K562 (cell line): ENCODE data around the gene RUVBL1. TPM values are rescaled to one million over a fixed set of nuclear protein-coding genes. Genes with fewer than 3 reads are reported as not detected.

ENCODE experiments used
- CHD2 ChIP-seq: IDR thresholded peaks from 2 replicates; pipeline ENCODE4 v1.6.1; 2011; ENCODE audit warnings: low read depth, low read length
- CREB5 ChIP-seq: fragments of 250-450 bp; sonication (Bioruptor Pico); IDR thresholded peaks from 2 replicates; pipeline ENCODE4 v1.5.0; 2020; ENCODE audit warnings: mild to moderate bottlenecking
- CXXC5 ChIP-seq: fragments of 250-450 bp; sonication (Bioruptor Pico); IDR thresholded peaks from 2 replicates; pipeline ENCODE4 v1.8.0; 2022; ENCODE audit warnings: inconsistent platforms, mild to moderate bottlenecking, moderate library complexity
- EP300 ChIP-seq: IDR thresholded peaks from 2 replicates; pipeline ENCODE4 v1.6.1; 2012; ENCODE audit warnings: low read length, improper control_type of control experiment
- HDAC2 ChIP-seq: fragments of 450-650 bp; IDR thresholded peaks from 2 replicates; pipeline ENCODE4 v1.6.1; 2016; ENCODE audit warnings: mild to moderate bottlenecking
- HMGN3 ChIP-seq: IDR thresholded peaks from 2 replicates; pipeline ENCODE4 v1.6.1; 2011; ENCODE audit warnings: borderline replicate concordance, low read depth, mild to moderate bottlenecking, mixed read lengths, low read length; ENCODE audit not compliant: insufficient read length; ENCODE audit errors: extremely low read depth
- ID3 ChIP-seq, 2 experiments: fragments of 250-450 bp in 1 of 2; fragments of 450-650 bp in 1 of 2; sonication (Bioruptor Pico) in 1 of 2; IDR thresholded peaks; 2 replicates each; pipeline versions ENCODE4 v1.6.1 to v1.8.0; 2016 to 2021; ENCODE audit warnings: mild to moderate bottlenecking in 2 of 2, moderate library complexity in 2 of 2, missing compliant biosample characterization in 1 of 2, missing genetic modification characterization in 1 of 2
- MTA2 ChIP-seq: fragments of 450-650 bp; IDR thresholded peaks from 2 replicates; pipeline ENCODE4 v1.6.1; 2016; ENCODE audit warnings: low read depth
- NFE2 ChIP-seq: IDR thresholded peaks from 2 replicates; pipeline ENCODE4 v1.6.1; 2014; ENCODE audit warnings: antibody characterized with exemption, low read depth
- NFE2L1 ChIP-seq: fragments of 450-650 bp; IDR thresholded peaks from 2 replicates; pipeline ENCODE4 v1.6.1; 2016; ENCODE audit warnings: missing genetic modification characterization, low read depth, mild to moderate bottlenecking, missing compliant biosample characterization, moderate library complexity, borderline replicate concordance
- POLR2B ChIP-seq: fragments of 450-650 bp; IDR thresholded peaks from 2 replicates; pipeline ENCODE4 v1.6.1; 2018; ENCODE audit warnings: low read depth; ENCODE audit not compliant: partially characterized antibody
- PRMT5 ChIP-seq: sonication (generic); formaldehyde crosslinking; IDR thresholded peaks from 2 replicates; pipeline ENCODE4 v1.5.0; 2020; ENCODE audit warnings: missing genetic modification reagents
- SIN3A ChIP-seq, 2 experiments: fragments of 150-350 bp in 1 of 2; IDR thresholded peaks; 2 replicates each; pipeline ENCODE4 v1.6.1; 2011 to 2016; ENCODE audit warnings: borderline replicate concordance in 2 of 2, low read depth in 2 of 2, low read length in 2 of 2, mild to moderate bottlenecking in 2 of 2, moderate library complexity in 2 of 2; ENCODE audit not compliant: control insufficient read depth in 1 of 2
- SNAPC5 ChIP-seq: fragments of 250-450 bp; sonication (Bioruptor Pico); IDR thresholded peaks from 2 replicates; pipeline ENCODE4 v1.8.0; 2021; ENCODE audit warnings: moderate library complexity, mild to moderate bottlenecking, inconsistent platforms
- TFAP4 ChIP-seq: sonication (generic); formaldehyde crosslinking; IDR thresholded peaks from 2 replicates; pipeline ENCODE4 v1.8.0; 2022; ENCODE audit warnings: missing genetic modification reagents, mild to moderate bottlenecking, moderate library complexity, borderline replicate concordance
- ZC3H4 ChIP-seq: sonication (generic); formaldehyde crosslinking; IDR thresholded peaks from 2 replicates; pipeline ENCODE4 v1.9.0; 2021; ENCODE audit warnings: missing genetic modification reagents, borderline replicate concordance
- ZNF121 ChIP-seq: sonication (generic); formaldehyde crosslinking; conservative IDR thresholded peaks from 2 replicates; pipeline ENCODE4 v1.8.0; 2022; ENCODE audit warnings: missing genetic modification reagents
- ZNF511 ChIP-seq: sonication (generic); formaldehyde crosslinking; IDR thresholded peaks from 2 replicates; pipeline ENCODE4 v1.8.0; 2022; ENCODE audit warnings: mild to moderate bottlenecking, missing genetic modification reagents
- ZNF785 ChIP-seq: fragments of 250-450 bp; sonication (Bioruptor Pico); IDR thresholded peaks from 2 replicates; pipeline ENCODE4 v1.4.0; 2020; ENCODE audit warnings: mild to moderate bottlenecking
- polyA plus RNA-seq, 8 experiments: library from polyadenylated mRNA; depleted of rRNA in 4 of 8; stranded (reverse) in 5 of 8; unstranded in 3 of 8; fragments of >200 nt; fragmentation: Nextera tagmentation in 2 of 8; fragmentation: Illumina TruSeq in 1 of 8; extraction: Ambion mirVana in 2 of 8; extraction: Trizol in 1 of 8; gene quantifications; 2 replicates each; pipeline versions ENCODE4 v1.2.1 to v1.2.3, GENCODE V29; 2011 to 2014; ENCODE audit warnings: inconsistent platforms in 1 of 8, missing spikeins in 1 of 8
- total RNA-seq, 7 experiments: library from RNA; depleted of rRNA in 6 of 7; stranded (reverse); fragments of >200 nt in 6 of 7; fragmentation: Illumina TruSeq in 2 of 7; extraction: Trizol in 2 of 7; gene quantifications; 2 replicates each; pipeline versions ENCODE4 v1.2.1 to v1.2.3, GENCODE V29; 2011 to 2021; ENCODE audit warnings: low replicate concordance in 1 of 7
- TF ChIP-seq, protein P1 (sequence below): fragments of 250-450 bp; sonication (Bioruptor Pico); IDR thresholded peaks from 2 replicates; pipeline ENCODE4 v1.8.0; 2022; ENCODE audit warnings: moderate library complexity, mild to moderate bottlenecking, inconsistent platforms
- TF ChIP-seq, protein P2 (sequence below): fragments of 450-650 bp; formaldehyde crosslinking; IDR thresholded peaks from 2 replicates; pipeline ENCODE4 v1.4.0; 2020; ENCODE audit warnings: mild to moderate bottlenecking, moderate library complexity

RUVBL1 gene
- total and polyA plus RNA-seq, 9 of the 15 experiments (the other 6 are each of a cell fraction or from before 2014, with no cell fraction given) = 20.7 to 147 (median 113) TPM

DNA sequence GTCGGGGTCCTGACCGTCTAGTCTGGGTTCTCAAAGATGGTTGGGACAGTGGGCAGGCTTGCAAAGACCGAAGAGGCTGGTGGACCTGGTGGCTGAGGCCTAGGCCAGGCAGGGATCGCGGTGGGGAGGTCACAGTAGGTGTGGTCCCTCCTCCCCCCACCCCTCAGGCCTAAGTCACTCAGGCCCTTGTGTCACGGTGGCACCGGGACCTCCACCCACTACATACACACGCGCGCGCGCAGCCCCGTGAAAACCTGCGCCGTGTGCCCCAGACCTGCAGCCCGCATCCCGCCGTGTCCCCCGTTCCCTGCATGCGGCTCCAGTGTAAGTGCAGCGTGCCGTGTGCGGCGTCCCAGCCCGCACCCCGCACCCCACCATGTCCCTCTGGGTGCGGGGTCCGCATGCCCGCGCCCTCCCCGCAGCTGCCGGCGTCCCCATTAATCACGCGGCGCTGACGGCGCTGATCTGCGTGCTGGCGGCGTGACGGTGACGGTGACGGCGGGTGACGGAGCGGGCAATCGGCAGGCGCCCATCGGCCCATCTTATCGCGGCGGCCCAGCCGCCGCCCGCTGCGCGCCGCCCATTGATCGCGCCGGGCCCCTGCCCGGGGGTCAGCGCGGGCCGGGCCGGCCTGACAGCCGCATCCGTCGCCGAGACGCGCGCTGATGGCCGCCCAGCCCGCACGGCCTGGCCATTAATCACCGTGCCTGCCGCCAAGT lies 47.0 kb downstream of the RUVBL1 start (continued):
- TF ChIP-seq, protein P1, sequence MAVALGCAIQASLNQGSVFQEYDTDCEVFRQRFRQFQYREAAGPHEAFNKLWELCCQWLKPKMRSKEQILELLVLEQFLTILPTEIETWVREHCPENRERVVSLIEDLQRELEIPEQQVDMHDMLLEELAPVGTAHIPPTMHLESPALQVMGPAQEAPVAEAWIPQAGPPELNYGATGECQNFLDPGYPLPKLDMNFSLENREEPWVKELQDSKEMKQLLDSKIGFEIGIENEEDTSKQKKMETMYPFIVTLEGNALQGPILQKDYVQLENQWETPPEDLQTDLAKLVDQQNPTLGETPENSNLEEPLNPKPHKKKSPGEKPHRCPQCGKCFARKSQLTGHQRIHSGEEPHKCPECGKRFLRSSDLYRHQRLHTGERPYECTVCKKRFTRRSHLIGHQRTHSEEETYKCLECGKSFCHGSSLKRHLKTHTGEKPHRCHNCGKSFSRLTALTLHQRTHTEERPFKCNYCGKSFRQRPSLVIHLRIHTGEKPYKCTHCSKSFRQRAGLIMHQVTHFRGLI = no peak
- TF ChIP-seq EP300 = peak; percentile 79
- peak; percentile 17 for TF ChIP-seq POLR2B
- no peak for TF ChIP-seq MTA2
- TF ChIP-seq, protein P2, sequence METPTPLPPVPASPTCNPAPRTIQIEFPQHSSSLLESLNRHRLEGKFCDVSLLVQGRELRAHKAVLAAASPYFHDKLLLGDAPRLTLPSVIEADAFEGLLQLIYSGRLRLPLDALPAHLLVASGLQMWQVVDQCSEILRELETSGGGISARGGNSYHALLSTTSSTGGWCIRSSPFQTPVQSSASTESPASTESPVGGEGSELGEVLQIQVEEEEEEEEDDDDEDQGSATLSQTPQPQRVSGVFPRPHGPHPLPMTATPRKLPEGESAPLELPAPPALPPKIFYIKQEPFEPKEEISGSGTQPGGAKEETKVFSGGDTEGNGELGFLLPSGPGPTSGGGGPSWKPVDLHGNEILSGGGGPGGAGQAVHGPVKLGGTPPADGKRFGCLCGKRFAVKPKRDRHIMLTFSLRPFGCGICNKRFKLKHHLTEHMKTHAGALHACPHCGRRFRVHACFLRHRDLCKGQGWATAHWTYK = 0 out of 2 replicates have a peak, but pooled peaks have one; percentile 29
- TF ChIP-seq ZNF511 (CRISPR knock-in tag) = no peak
- TF ChIP-seq CXXC5 (CRISPR knock-in tag) = peak; percentile 100
- TF ChIP-seq ID3 (CRISPR knock-in tag; IDR thresholded peaks at IDR 0.05) = no peak
- TF ChIP-seq ID3 (tag; IDR thresholded peaks at IDR 0.05) = peak; percentile 33; the same call in 1 of the 2 replicates
- TF ChIP-seq ZNF785 (CRISPR knock-in tag) = no peak
- no peak for TF ChIP-seq CHD2
- TF ChIP-seq PRMT5 (CRISPR knock-in tag) = no peak
- TF ChIP-seq SIN3A (IDR thresholded peaks at IDR 0.05; ENCODE audit: borderline replicate concordance in 2 of 2, control insufficient read depth in 1 of 2, low read depth in 2 of 2, low read length in 2 of 2) = no peak
- TF ChIP-seq HMGN3 = peak; percentile 100
- 0 out of 2 replicates have a peak, but pooled peaks have one; percentile 14 for TF ChIP-seq NFE2
- no peak for TF ChIP-seq CREB5
- no peak for TF ChIP-seq NFE2L1 (tag)
- no peak for TF ChIP-seq SNAPC5 (CRISPR knock-in tag)
- no peak for TF ChIP-seq ZNF121 (CRISPR knock-in tag)
- TF ChIP-seq HDAC2 = no peak
- peak; percentile 84; the same call in 1 of the 2 replicates for TF ChIP-seq ZC3H4 (CRISPR knock-in tag)
- TF ChIP-seq TFAP4 (CRISPR knock-in tag) = peak; percentile 60; the same call in 1 of the 2 replicates
